Measurements from ENCODE around the gene ARRDC2.

- no peak for TF ChIP-seq SUZ12 (IDR thresholded peaks at IDR 0.05)
- TF ChIP-seq TARDBP (IDR thresholded peaks at IDR 0.05), result no peak
- no peak for TF ChIP-seq L3MBTL2 (conservative IDR thresholded peaks at IDR 0.05)
- TF ChIP-seq HDGF (IDR thresholded peaks at IDR 0.05; ENCODE audit: borderline replicate concordance), result no peak
- no peak for TF ChIP-seq SP1 (IDR thresholded peaks at IDR 0.05)
- no peak for TF ChIP-seq ELF4 (IDR thresholded peaks at IDR 0.05)
- TF ChIP-seq LEF1 (IDR thresholded peaks at IDR 0.05; ENCODE audit: borderline replicate concordance), result no peak
- no peak for TF ChIP-seq ZNF384 (IDR thresholded peaks at IDR 0.05)
- no peak for TF ChIP-seq PKNOX1 (IDR thresholded peaks at IDR 0.05)
- no peak for TF ChIP-seq NFRKB (IDR thresholded peaks at IDR 0.05)
Observed at GRCh38 chr19:18059902-18060301, 51.9 kb downstream of the ARRDC2 start.

Measured in HEK293T (cell line).